Nephron progenitor cell (in vitro differentiated cells): ENCODE measurements around the gene ENDOU.

Source experiments
- DNase-seq: peaks from one replicate; pipeline ENCODE4 v3.0.0; 2021
- H3K27ac Mint-ChIP-seq: 2 replicates; pipeline ENCODE4 v1.8.0; 2021; ENCODE audit warnings: mild to moderate bottlenecking, moderate library complexity, mixed read lengths
- H3K27me3 Mint-ChIP-seq: 2 replicates; pipeline ENCODE4 v1.8.0; 2021; ENCODE audit warnings: mild to moderate bottlenecking, low read depth, mixed read lengths; ENCODE audit not compliant: poor library complexity
- H3K36me3 Mint-ChIP-seq: 2 replicates; pipeline ENCODE4 v1.8.0; 2021; ENCODE audit warnings: low read depth, mixed read lengths
- H3K4me1 Mint-ChIP-seq: 2 replicates; pipeline ENCODE4 v1.8.0; 2021; ENCODE audit warnings: mixed read lengths
- H3K4me3 Mint-ChIP-seq: 2 replicates; pipeline ENCODE4 v1.8.0; 2021; ENCODE audit warnings: mild to moderate bottlenecking, moderate library complexity, mixed read lengths
- H3K9me3 Mint-ChIP-seq: 2 replicates; pipeline ENCODE4 v1.8.0; 2021; ENCODE audit warnings: mild to moderate bottlenecking, moderate library complexity, mixed read lengths
- CTCF ChIP-seq: fragments of 200-600 bp; sonication (generic); IDR thresholded peaks from 2 replicates; pipeline ENCODE4 v1.5.0; 2021; ENCODE audit warnings: antibody characterized with exemption

The ENDOU gene

GRCh38 chr12:47734725-47735480 is 9.6 kb upstream of the ENDOU start:
- H3K27me3 Mint-ChIP-seq = no peaks in the 10 kb centered on the region
- no peak for DNase-seq
- no peaks in the 10 kb centered on the region for H3K9me3 Mint-ChIP-seq
- H3K27ac Mint-ChIP-seq = peak overlapping the region; percentile 77
- no peak for TF ChIP-seq CTCF
- no peak overlapping the region for H3K4me3 Mint-ChIP-seq
- no peaks in the 10 kb centered on the region for H3K36me3 Mint-ChIP-seq
- peaks cover 73% of the 10 kb centered on the region for H3K4me1 Mint-ChIP-seq

GRCh38 chr12:47733142-47733541 is 7.9 kb upstream of the ENDOU start:
- Mint-ChIP-seq H3K4me3 (no peak overlapping the region), H3K36me3 (no peaks in the 10 kb centered on the region), H3K4me1 (peaks cover 65% of the 10 kb centered on the region), H3K27ac (no peak overlapping the region), H3K27me3 (no peaks in the 10 kb centered on the region), H3K9me3 (no peaks in the 10 kb centered on the region)
- no peak for TF ChIP-seq CTCF
- DNase-seq = no peak

- no peaks in the 10 kb centered on the region for H3K27me3 Mint-ChIP-seq
- no peak for TF ChIP-seq CTCF
- H3K4me1 Mint-ChIP-seq = peaks cover 65% of the 10 kb centered on the region
- no peaks in the 10 kb centered on the region for H3K36me3 Mint-ChIP-seq
- no peak overlapping the region for H3K4me3 Mint-ChIP-seq
- H3K9me3 Mint-ChIP-seq = no peaks in the 10 kb centered on the region
- no peak for DNase-seq
- H3K27ac Mint-ChIP-seq = no peak overlapping the region
Observed at GRCh38 chr12:47732504-47732903, 7.2 kb upstream of the ENDOU start.

GRCh38 chr12:47731723-47732122 is 6.4 kb upstream of the ENDOU start:
- H3K27ac Mint-ChIP-seq = no peak overlapping the region
- H3K4me1 Mint-ChIP-seq = peaks cover 57% of the 10 kb centered on the region
- no peak for TF ChIP-seq CTCF

GRCh38 chr12:47730341-47730744 is 5.1 kb upstream of the ENDOU start:
- no peak for DNase-seq
- Mint-ChIP-seq H3K27me3 (peaks cover 4% of the 10 kb centered on the region), H3K9me3 (no peaks in the 10 kb centered on the region), H3K27ac (no peak overlapping the region), H3K4me3 (no peak overlapping the region), H3K4me1 (peaks cover 50% of the 10 kb centered on the region), H3K36me3 (no peaks in the 10 kb centered on the region)
- no peak for TF ChIP-seq CTCF

More at GRCh38 chr12:47731723-47732122, 6.4 kb upstream of the ENDOU start:
- H3K27me3 Mint-ChIP-seq = peaks cover 3% of the 10 kb centered on the region
- no peak for DNase-seq
- no peaks in the 10 kb centered on the region for H3K36me3 Mint-ChIP-seq
- H3K4me3 Mint-ChIP-seq = no peak overlapping the region
- no peaks in the 10 kb centered on the region for H3K9me3 Mint-ChIP-seq

GRCh38 chr12:47729233-47729632 is 3.9 kb upstream of the ENDOU start:
- Mint-ChIP-seq H3K9me3 (no peaks in the 10 kb centered on the region), H3K36me3 (no peaks in the 10 kb centered on the region), H3K4me1 (peaks cover 39% of the 10 kb centered on the region), H3K27me3 (peaks cover 4% of the 10 kb centered on the region), H3K27ac (no peak overlapping the region), H3K4me3 (no peak overlapping the region)
- no peak for DNase-seq
- TF ChIP-seq CTCF = no peak
